Psoas muscle (tissue), 8 donors: Measurements from ENCODE around the gene FTCD. TPM values are rescaled to one million over a fixed set of nuclear protein-coding genes. Genes with fewer than 3 reads are reported as not detected.

ENCODE experiments used
- ATAC-seq, 4 donors: fragments of 200-7000 bp; cut with Tn5 transposase; one replicate each; pipeline ENCODE4 v1.9.1; 2020; ENCODE audit warnings: moderate library complexity in 3 of 4, mild to moderate bottlenecking in 2 of 4
- DNase-seq, 2 donors: peaks; one replicate each; pipeline ENCODE4 v3.0.0-alpha.2; 2020
- H3K27ac ChIP-seq: fragments of 200-600 bp; one replicate; pipeline ENCODE4 v1.8.0; 2022
- H3K27me3 ChIP-seq, 3 donors: fragments of 200-600 bp in 1 of 3; one replicate each; pipeline versions ENCODE4 v1.6.1 to v1.8.0; 2013 to 2022; ENCODE audit warnings: low read length in 2 of 3, mild to moderate bottlenecking in 2 of 3, moderate library complexity in 1 of 3; ENCODE audit not compliant: insufficient read depth in 3 of 3
- H3K36me3 ChIP-seq, 2 donors: fragments of 200-600 bp in 1 of 2; one replicate each; pipeline versions ENCODE4 v1.6.1 to v1.8.0; 2013 to 2022; ENCODE audit warnings: low read depth in 1 of 2, mild to moderate bottlenecking in 1 of 2, moderate library complexity in 1 of 2; ENCODE audit not compliant: insufficient read depth in 1 of 2
- H3K4me1 ChIP-seq: fragments of 200-600 bp; one replicate; pipeline ENCODE4 v1.8.0; 2022
- H3K4me3 ChIP-seq: fragments of 200-600 bp; one replicate; pipeline ENCODE4 v1.8.0; 2022; ENCODE audit warnings: mild to moderate bottlenecking
- H3K9me3 ChIP-seq: fragments of 200-600 bp; one replicate; pipeline ENCODE4 v1.8.0; 2022
- CTCF ChIP-seq: fragments of 200-600 bp; IDR thresholded peaks from one replicate; pipeline ENCODE4 v1.8.0; 2022; ENCODE audit warnings: antibody characterized with exemption
- WGBS, 3 donors: extraction: QIAGEN DNeasy Blood & Tissue Kit; methylation state at CpG; one replicate each; pipeline versions ENCODE4 v1.1.6 to v1.1.7; 2013; 5-methylcytosine and 5-hydroxymethylcytosine counted together
- intact Hi-C, 2 donors: fragments of 100-400 bp; cut with DNase I; formaldehyde crosslinking; loops; one replicate each; pipeline versions ENCODE4 v1.11.0 to v1.14.2; 2022
- polyA plus RNA-seq, 3 donors: library from polyadenylated mRNA; stranded (reverse); fragments of 200-250 nt; gene quantifications; one replicate each; pipeline ENCODE4 v1.2.3, GENCODE V29; 2013
- total RNA-seq, 4 donors: library from RNA; stranded (reverse); fragmentation: NEBNext Ultra II Directional in 2 of 4; extraction: Animal tissue kit (Norgen Biotek cat#: 25700) in 2 of 4; gene quantifications; one replicate each; pipeline versions ENCODE4 v1.2.1 to v1.2.4, GENCODE V29; 2021 to 2023
- donor health status: healthy with polysubstance abuse.
- donor health status: DM: no; HTN: no; CAD: no; lungs with moderate emphysema.
- donor health status: Bipolar disorder and iron deficiency.
- donor health status: healthy.
- donor health status: DM: yes; HTN: yes; CAD: no.
- donor health status: DM: no; HTN: no; CAD: no.
- donor health status: DM: no; HTN: no; CAD: no.
- donor health status: DM: yes; HTN: yes; CAD: no.

The FTCD gene
- total and polyA plus RNA-seq, 7 donors: 0.03 to 2.0 (median 0.13) TPM; not detected in 3

GRCh38 chr21:46098303-46099141 lies 56.9 kb downstream of the FTCD start:
- Histone ChIP-seq H3K4me3 (peak overlapping the region; percentile 66), H3K9me3 (peaks cover 12% of the 10 kb centered on the region), H3K27ac (peak overlapping the region; percentile 67), H3K27me3 (peaks cover 0 to 52% (median 13%) of the 10 kb centered on the region in 3 donors), H3K36me3 (no peaks in the 10 kb centered on the region), H3K4me1 (no peaks in the 10 kb centered on the region)
- intact Hi-C loops: no loop called here
- WGBS, 3 donors: 0 to 1% (median 1%) methylated on average over 48 to 94 of the region's 94 CpGs
- DNase-seq: peak; percentile 35 to 56
- TF ChIP-seq CTCF: no peak
- peak in 3 of 4 donors; percentile 19 to 36 (median 26) for ATAC-seq

DNA sequence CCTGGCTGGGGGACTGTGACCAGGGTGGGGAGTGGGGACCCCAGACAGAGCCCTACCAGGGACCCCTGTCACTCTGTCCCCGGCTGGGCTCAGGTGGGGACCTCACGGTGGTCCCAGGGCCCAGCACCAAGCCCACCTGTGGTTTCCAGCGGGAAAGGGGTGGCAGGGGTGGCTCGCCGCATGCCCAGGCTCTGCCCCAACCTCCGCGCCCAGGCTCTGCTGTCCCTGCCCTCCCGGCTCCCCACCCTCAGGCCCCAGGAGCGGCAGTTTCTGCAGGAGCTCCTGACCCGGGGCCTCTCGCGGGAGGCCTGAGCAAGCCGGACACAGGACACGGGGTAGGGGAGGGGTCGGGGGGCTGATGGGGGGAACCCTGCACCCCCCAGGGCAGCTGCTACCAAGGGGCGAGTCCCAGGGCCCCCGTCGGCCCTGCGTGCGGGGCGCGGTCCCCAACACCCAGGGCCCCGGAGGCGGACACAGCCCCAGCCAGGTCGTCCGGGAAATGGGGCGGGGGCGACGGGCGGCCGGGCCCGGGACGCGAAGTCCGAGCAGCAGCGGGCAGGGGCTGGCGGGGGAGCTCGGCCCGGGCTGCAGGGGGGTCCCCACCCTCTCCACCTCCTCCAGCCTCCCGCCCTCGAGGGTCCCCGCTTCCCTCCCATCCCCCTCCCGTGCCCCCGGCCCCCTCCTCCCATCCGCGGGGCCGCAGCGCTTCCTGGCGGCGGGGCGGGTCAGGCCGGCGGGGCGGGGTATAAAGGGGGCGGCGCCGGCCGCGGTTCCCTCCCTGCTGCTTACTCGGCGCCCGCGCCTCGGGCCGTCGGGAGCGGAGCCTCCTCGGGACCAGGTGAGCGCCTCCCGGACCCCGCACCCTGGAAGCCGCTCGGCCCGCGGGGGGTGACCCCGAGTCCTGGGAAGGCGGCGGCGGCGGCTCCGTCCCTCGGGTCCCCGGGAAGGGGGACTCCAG lies 57.8 kb downstream of the FTCD start, which contains the start of gene COL6A2:
Gene COL6A2, plus strand, starts transcription at position 777 of the 958 bp plus-strand sequence.
- peak; percentile 10 for TF ChIP-seq CTCF
- peaks cover 7% of the 10 kb centered on the region for H3K9me3 ChIP-seq
- H3K4me1 ChIP-seq: peaks cover 4% of the 10 kb centered on the region
- H3K27ac ChIP-seq: peak within 1 kb of the TSS; percentile 67
- DNase-seq: peak; percentile 65 to 74
- peak within 1 kb of the TSS; percentile 66 for H3K4me3 ChIP-seq
- WGBS, 3 donors: 6 to 14% (median 12%) methylated on average over 33 to 83 of the region's 83 CpGs
- peaks cover 0 to 52% (median 13%) of the 10 kb centered on the region in 3 donors for H3K27me3 ChIP-seq
- intact Hi-C loops: no loop called here
- no peaks in the 10 kb centered on the region for H3K36me3 ChIP-seq
- peak; percentile 58 to 71 (median 65) for ATAC-seq

DNA sequence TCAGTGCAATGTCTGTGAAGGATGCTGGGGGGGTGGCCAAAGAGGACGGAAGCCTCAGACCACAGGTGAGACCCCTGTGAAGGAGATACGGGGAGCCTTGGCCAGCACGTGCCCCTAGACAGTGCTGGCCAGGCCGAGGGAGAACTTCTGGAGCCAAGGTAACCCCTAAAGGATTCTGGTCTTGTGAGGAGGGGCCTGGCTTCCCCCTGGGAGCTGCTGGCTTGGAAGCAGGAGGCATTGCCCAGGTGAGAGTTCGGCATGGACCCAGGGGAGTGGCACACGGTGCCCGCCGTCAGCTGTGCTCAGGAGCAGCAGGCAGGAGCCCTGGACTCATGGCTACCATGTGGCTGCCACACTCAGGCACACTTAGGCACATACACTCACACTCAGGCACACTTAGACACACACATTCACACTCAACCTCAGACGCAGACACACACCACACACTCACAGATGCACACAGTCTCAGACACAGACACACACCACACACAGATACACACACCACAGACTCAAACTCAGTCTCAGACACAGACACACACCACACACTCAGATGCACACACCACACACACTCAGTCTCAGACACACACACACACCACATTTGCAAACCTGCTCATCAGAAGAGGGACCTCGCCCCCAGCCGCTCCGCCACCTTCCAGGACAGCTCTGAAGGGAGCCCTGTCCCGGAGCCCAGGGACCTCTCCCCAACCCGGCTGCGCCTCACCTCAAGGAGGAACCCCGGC lies 58.6 kb downstream of the FTCD start:
- Histone ChIP-seq H3K4me3 (peak overlapping the region; percentile 66), H3K9me3 (no peaks in the 10 kb centered on the region), H3K36me3 (no peaks in the 10 kb centered on the region), H3K4me1 (peaks cover 6% of the 10 kb centered on the region), H3K27me3 (peaks cover 0 to 52% (median 13%) of the 10 kb centered on the region in 3 donors), H3K27ac (peak overlapping the region; percentile 67)
- no peak for TF ChIP-seq CTCF
- ATAC-seq (no peak), DNase-seq (peak; percentile 17 to 52)
- 85 to 89% (median 86%) methylated on average over 16 of the region's 16 CpGs for WGBS, 3 donors
- intact Hi-C loops: no loop called here

DNA sequence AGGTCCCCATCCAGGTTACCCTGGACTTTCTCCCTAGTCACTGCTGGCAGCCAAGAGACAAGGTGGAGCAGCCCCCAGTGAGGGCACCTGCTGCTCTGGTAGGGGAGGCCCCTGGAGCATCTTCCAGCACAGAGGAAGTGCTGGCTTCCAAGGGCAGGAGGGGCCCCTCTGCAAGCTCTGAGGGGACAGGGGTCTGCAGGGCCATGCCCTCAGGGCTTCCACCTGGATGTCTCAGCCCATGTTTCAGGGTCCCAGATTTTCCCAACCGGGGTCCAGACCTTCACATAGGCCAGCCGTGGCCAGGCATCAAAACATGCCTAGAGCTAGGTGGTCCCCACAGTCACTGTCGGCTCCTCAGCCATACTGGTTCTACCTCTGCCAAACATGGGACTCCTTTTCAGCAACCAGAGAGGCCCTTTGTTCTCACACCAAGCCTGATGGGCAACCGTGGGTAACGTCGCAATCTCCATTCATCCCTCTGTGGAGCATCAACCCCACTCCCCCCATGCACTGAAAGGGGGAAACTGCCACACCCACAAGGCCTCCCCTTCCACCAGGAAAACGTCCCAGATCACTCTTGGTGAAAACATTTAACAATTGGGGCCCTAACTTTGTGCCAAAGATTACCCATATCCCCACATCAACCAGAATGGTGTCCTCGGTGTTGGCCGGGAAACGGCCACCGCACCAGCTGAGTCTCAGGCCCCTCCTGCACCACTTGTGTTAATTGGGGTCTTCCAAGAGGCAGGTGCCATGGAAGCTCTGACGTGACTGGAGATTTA lies 59.4 kb downstream of the FTCD start:
- H3K4me3 ChIP-seq: no peak overlapping the region
- peaks cover 0 to 47% (median 13%) of the 10 kb centered on the region in 3 donors for H3K27me3 ChIP-seq
- TF ChIP-seq CTCF: no peak
- peak in 1 of 2 donors; percentile 36 for DNase-seq
- H3K9me3 ChIP-seq: no peaks in the 10 kb centered on the region
- H3K27ac ChIP-seq: no peak overlapping the region
- no peak for ATAC-seq
- peaks cover 6% of the 10 kb centered on the region for H3K4me1 ChIP-seq
- no peaks in the 10 kb centered on the region for H3K36me3 ChIP-seq
- intact Hi-C loops: no loop called here
- 85 to 89% (median 86%) methylated on average over 12 of the region's 12 CpGs for WGBS, 3 donors
